Esophagus (tissue), 2 donors: ENCODE data around the gene PDE3A. TPM values are rescaled to one million over a fixed set of nuclear protein-coding genes. Genes with fewer than 3 reads are reported as not detected.

Source experiments
- H3K27ac ChIP-seq, 2 donors: one replicate each; pipeline ENCODE4 v1.5.1; 2013; ENCODE audit warnings: low read depth in 2 of 2, mild to moderate bottlenecking in 2 of 2, inconsistent platforms in 1 of 2, low read length in 1 of 2, moderate library complexity in 1 of 2
- H3K27me3 ChIP-seq, 2 donors: one replicate each; pipeline ENCODE4 v1.6.1; 2013; ENCODE audit warnings: low read length in 2 of 2, control low read depth in 1 of 2, mild to moderate bottlenecking in 1 of 2; ENCODE audit not compliant: insufficient read depth in 2 of 2, control insufficient read depth in 1 of 2
- H3K36me3 ChIP-seq, 2 donors: one replicate each; pipeline ENCODE4 v1.6.1; 2013; ENCODE audit warnings: low read length in 1 of 2; ENCODE audit not compliant: control insufficient read depth in 2 of 2, insufficient read depth in 2 of 2
- H3K4me1 ChIP-seq, 2 donors: one replicate each; pipeline ENCODE4 v1.6.1; 2013; ENCODE audit warnings: low read length in 1 of 2; ENCODE audit not compliant: control insufficient read depth in 2 of 2, insufficient read depth in 2 of 2
- H3K4me3 ChIP-seq, 2 donors: one replicate each; pipeline ENCODE4 v1.5.1; 2013; ENCODE audit warnings: low read length in 2 of 2, mild to moderate bottlenecking in 2 of 2, low read depth in 1 of 2, moderate library complexity in 1 of 2
- H3K9me3 ChIP-seq, 2 donors: one replicate each; pipeline ENCODE4 v1.6.1; 2013; ENCODE audit warnings: mild to moderate bottlenecking in 2 of 2, low read depth in 1 of 2, low read length in 1 of 2, moderate library complexity in 1 of 2; ENCODE audit not compliant: control insufficient read depth in 2 of 2, insufficient read depth in 1 of 2
- WGBS, 2 donors: extraction: QIAGEN DNeasy Blood & Tissue Kit; methylation state at CpG; one replicate each; pipeline ENCODE4 v1.1.7; 2013; 5-methylcytosine and 5-hydroxymethylcytosine counted together
- polyA plus RNA-seq, 2 donors: library from polyadenylated mRNA; stranded (reverse); fragments of 200-250 nt; gene quantifications; one replicate each; pipeline ENCODE4 v1.2.3, GENCODE V29; 2013
- donor health status: healthy with polysubstance abuse.
- donor health status: Bipolar disorder and iron deficiency.

PDE3A gene
- polyA plus RNA-seq, 2 donors: 0.53 to 1.0 TPM

DNA sequence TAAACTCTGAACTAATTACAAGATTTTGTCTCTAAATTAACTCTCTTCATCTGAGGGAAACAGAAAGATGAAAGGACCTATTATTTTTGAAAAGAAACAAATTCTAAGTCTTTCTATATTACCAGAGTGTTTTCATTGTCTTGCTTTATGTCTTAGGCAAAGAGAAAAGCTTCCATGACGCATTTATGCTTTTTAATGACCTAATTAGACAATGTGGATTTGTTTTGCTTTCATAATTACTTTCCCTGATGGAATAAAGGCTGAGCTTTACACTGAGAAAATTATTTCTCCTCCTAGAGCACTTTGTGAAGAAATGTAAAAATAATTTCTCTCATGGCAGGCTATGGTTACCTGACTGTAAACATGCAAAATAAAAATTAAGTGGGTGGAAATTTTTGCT, 188.8 kb downstream of the PDE3A start:
- WGBS, 2 donors: 67 to 70% methylated on average over 1 of the region's 1 CpG

DNA sequence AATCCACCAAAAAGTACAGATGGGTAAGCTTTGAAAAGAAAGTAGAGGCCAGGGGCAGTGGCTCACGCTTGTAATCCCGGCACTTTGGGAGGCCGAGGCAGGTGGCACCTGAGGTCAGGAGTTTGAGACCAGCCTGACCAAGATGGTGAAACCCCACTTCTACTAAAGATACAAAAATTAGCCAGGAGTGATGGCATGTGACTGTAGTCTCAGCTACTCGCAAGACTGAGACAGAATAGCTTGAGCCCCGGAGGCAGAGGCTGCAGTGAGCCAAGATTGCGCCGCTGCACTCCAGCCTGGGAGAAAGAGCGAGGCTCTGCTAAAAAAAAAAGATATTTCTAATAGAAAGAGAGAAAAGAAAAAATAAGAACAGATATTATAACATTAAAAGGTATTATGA, 192.6 kb downstream of the PDE3A start:
- H3K4me3 ChIP-seq: no peak overlapping the region
- H3K27ac ChIP-seq: no peak overlapping the region
- no peaks in the 10 kb centered on the region for H3K27me3 ChIP-seq
- no peaks in the 10 kb centered on the region for H3K9me3 ChIP-seq
- H3K36me3 ChIP-seq: no peaks in the 10 kb centered on the region
- 85 to 86% methylated on average over 8 of the region's 8 CpGs for WGBS, 2 donors
- no peaks in the 10 kb centered on the region for H3K4me1 ChIP-seq

More for the DNA sequence above, 188.8 kb downstream of the PDE3A start:
- Histone ChIP-seq H3K4me1 (no peaks in the 10 kb centered on the region), H3K9me3 (no peaks in the 10 kb centered on the region), H3K27ac (no peak overlapping the region), H3K4me3 (no peak overlapping the region), H3K36me3 (no peaks in the 10 kb centered on the region), H3K27me3 (no peaks in the 10 kb centered on the region)

DNA sequence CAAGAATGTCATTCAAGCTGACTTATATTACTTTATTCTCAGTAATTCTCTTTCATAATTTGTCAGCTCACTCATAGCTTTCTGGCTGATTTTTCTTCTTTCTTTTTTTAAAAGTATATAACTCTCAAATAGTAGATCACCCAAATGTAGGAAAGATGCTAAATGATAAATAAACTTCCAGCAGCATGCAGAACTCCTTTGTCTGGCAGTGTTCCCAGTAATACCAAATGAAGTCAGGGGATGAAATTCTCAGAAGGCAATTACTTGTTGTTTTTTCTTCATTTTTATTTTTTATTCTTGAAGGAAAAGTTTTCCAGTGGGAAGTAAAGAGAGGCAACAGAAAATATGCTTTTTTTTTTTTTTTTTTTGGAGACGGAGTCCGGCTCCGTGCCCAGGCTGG, 193.5 kb downstream of the PDE3A start:
- no peak overlapping the region for H3K27ac ChIP-seq
- no peaks in the 10 kb centered on the region for H3K36me3 ChIP-seq
- H3K27me3 ChIP-seq: no peaks in the 10 kb centered on the region
- H3K4me3 ChIP-seq: no peak overlapping the region
- H3K9me3 ChIP-seq: no peaks in the 10 kb centered on the region
- H3K4me1 ChIP-seq: no peaks in the 10 kb centered on the region
- WGBS, 2 donors: 66 to 87% methylated on average over 3 of the region's 3 CpGs

DNA sequence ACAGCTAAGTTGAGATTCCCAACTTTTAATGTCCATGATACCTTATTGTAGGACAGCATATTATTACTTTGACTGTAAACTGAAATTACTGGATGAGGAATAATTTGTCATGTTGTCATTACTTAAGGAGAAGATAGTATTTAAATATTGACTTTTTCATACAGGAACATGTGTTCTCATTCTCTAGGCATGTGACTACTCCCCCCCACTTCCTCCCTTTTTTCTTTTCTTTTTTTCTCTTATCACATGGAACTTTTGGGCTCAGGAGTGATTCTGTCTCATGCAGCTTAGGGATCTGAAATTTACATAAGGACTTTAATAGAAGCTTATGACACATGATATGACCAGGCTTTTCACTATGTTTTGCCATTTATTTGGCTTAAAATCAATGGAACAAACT, 199.1 kb downstream of the PDE3A start:
- Histone ChIP-seq H3K27me3 (no peaks in the 10 kb centered on the region), H3K27ac (no peak overlapping the region), H3K4me3 (no peak overlapping the region), H3K9me3 (no peaks in the 10 kb centered on the region), H3K36me3 (no peaks in the 10 kb centered on the region), H3K4me1 (no peaks in the 10 kb centered on the region)

DNA sequence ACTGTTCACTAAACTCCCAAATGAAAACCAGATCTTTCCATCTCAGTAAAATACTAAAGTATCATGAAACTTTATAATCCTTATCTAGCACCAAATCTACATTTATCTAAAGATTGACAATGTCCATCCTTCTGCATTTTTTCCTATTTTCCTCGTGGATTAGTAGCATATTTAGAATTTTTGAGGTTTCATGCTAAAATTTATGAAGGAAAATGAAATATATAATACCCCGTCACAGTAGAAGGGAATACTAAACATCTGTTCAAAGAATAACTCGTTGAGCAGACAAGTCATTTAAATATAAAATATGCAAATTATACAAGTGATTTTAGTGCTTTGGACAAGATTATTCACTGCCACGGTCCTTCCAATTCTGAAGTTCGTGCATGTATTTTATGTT, 204.1 kb downstream of the PDE3A start:
- 74 to 75% methylated on average over 5 of the region's 5 CpGs for WGBS, 2 donors
- Histone ChIP-seq H3K9me3 (no peaks in the 10 kb centered on the region), H3K36me3 (no peaks in the 10 kb centered on the region), H3K27ac (no peak overlapping the region), H3K4me3 (no peak overlapping the region), H3K27me3 (no peaks in the 10 kb centered on the region), H3K4me1 (no peaks in the 10 kb centered on the region)

DNA sequence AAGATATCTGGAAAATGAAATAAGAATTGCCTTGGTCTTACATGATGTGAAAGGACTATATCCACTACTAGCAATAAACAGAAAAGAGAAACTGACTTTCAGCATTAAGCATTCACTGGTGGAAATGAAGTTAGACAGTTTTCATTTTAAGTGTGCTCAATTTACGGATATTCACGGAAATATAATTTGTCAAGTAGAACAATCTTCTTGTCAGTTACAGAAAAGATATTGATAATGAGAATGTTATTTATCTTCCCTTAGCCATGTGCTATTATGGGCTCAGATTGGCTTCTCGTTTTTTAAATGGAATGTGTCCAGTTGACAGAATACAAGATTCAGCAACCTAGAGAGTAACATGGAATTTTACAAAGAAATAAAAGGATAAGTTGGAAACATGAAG, 208.2 kb downstream of the PDE3A start:
- Histone ChIP-seq H3K4me1 (no peaks in the 10 kb centered on the region), H3K36me3 (no peaks in the 10 kb centered on the region), H3K27ac (no peak overlapping the region), H3K9me3 (no peaks in the 10 kb centered on the region), H3K4me3 (no peak overlapping the region), H3K27me3 (no peaks in the 10 kb centered on the region)
- 84% methylated on average over 3 of the region's 3 CpGs for WGBS, 2 donors

DNA sequence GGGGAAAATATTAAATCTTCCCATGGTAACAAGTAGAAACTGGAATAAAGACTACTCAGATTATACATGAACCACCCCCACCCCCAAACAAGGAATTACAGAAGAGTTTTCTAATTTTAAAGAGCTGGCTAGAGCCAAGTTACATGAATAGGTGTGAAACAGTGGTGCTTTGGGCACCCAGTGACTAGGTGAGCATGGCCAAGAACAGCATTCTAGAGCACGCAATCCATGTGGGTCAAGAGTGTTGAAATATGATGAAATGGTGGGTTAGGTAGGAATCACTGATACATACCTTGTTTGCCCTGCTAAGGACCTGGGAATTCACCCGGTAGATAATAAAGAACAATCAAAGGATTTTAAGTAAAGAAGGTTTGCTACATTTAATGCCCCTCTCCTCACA, 208.7 kb downstream of the PDE3A start:
- no peak overlapping the region for H3K27ac ChIP-seq
- no peak overlapping the region for H3K4me3 ChIP-seq
- 48 to 49% methylated on average over 2 of the region's 2 CpGs for WGBS, 2 donors
- no peaks in the 10 kb centered on the region for H3K4me1 ChIP-seq
- no peaks in the 10 kb centered on the region for H3K27me3 ChIP-seq
- H3K36me3 ChIP-seq: no peaks in the 10 kb centered on the region
- no peaks in the 10 kb centered on the region for H3K9me3 ChIP-seq

DNA sequence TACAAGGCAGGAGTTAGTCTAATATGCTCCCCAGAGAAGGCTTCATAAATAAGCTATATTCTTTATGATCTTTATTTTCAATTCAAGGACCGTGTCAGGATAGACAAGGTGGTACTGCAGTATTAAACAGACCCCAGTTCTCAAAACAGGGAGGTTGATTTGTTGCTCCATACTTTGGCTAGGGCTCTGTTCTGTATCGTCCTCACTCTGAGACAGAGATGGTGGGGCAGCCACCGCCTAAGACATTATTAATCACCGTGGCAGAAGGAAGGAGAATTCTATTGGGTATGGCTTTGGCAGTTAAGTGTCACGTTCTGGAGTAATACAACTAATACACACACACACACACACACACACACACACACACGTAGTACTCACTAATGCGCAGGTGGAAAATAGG, 209.8 kb downstream of the PDE3A start:
- WGBS, 2 donors: 74 to 75% methylated on average over 7 of the region's 7 CpGs
- no peaks in the 10 kb centered on the region for H3K36me3 ChIP-seq
- H3K4me3 ChIP-seq: no peak overlapping the region
- H3K27me3 ChIP-seq: no peaks in the 10 kb centered on the region
- no peak overlapping the region for H3K27ac ChIP-seq
- H3K4me1 ChIP-seq: no peaks in the 10 kb centered on the region
- H3K9me3 ChIP-seq: no peaks in the 10 kb centered on the region

DNA sequence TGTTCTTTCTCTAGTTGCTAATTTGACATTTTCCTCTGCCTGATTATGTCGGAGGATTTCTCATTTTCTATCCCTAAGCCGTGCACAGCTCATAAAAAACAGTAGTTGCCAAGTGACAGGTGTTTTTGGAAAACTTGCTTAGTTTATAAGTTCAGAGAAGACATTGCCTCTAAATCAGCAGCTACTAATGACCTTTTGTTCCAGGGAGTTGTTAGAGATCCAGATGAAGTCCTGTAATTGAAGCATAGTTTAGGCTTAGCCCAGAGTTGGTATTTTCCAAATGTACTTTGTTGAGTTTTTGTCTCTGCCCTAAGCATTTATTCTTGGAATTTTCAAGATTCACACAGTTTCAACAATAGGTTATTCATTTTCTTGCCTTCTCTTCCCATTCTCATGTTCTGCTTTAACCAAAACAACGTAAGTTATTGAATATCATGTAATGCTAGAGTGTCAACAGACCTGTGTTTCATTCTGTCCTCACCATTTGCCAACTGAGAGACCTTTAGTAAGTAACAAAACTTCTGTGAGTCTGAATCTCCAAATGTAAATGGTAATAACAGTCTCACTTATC, 216.8 kb downstream of the PDE3A start:
- Histone ChIP-seq H3K36me3 (no peaks in the 10 kb centered on the region), H3K4me1 (no peaks in the 10 kb centered on the region), H3K27me3 (no peaks in the 10 kb centered on the region), H3K4me3 (no peak overlapping the region), H3K9me3 (no peaks in the 10 kb centered on the region), H3K27ac (no peak overlapping the region)
- WGBS, 2 donors: 43 to 50% methylated on average over 3 of the region's 3 CpGs

DNA sequence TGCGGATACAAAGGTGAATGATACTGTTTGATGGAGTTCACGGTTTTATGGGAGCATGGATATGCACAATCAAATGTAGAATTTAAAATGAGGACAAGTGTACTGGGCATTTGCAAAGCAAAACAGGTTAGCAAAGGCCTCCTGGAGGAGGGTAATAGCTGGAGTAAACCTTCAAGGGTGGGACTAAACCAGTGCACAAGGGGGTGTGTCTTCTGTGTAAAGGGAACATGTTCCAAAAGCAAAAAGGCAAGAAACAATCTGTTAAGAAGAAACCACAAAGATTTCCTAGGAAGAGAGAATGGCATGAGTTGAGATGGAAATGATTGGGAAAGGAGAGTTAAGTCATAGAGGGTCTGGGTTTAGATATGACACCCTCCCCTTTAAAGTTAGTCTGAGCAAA, 217.6 kb downstream of the PDE3A start:
- H3K9me3 ChIP-seq: no peaks in the 10 kb centered on the region
- H3K36me3 ChIP-seq: no peaks in the 10 kb centered on the region
- WGBS, 2 donors: 89 to 92% methylated on average over 2 of the region's 2 CpGs
- no peaks in the 10 kb centered on the region for H3K27me3 ChIP-seq
- no peak overlapping the region for H3K27ac ChIP-seq
- H3K4me1 ChIP-seq: no peaks in the 10 kb centered on the region
- no peak overlapping the region for H3K4me3 ChIP-seq
